ENCODE data around the gene FRMD4A. TPM values are rescaled to one million over a fixed set of nuclear protein-coding genes. Genes with fewer than 3 reads are reported as not detected.

Gene FRMD4A
- total RNA-seq, 1 donor from 2014 or later: 16.1 TPM

DNA sequence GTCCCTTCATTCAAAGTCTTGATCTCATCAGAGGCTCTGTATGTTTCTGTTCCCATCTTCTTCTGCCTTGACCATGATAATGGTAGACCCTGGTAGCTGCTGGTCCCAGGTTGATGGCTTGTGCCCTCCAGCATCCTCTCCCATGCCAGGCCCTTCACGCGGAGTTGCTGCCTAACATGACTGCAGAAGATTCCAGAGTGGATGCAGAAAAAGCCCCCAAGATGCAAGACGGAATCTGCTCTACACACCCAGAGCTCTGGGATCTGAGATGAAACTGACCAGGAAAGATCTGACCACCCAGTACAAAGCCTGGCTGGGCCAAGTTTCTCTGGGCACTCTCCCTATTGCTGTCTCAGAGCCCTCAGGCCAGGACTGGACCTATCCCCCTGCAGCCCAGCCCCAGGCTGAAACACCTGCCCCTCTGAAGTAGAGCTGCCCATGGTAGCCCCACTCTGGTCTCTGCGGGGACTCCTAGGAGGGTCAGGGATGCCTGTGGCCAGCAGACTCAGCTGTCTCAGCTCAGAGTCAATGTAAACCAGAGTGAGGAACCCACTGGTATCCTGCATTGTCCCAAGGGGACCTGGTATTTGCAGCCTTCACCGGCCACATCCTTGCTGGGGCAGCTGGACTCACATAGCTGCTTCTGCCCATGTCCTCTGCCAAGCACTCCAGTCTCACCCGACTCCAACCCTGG lies 9.5 kb upstream of the FRMD4A start:
- DNase-seq (ENCODE audit: low spot score): no peak

- no peak for DNase-seq (ENCODE audit: low spot score)
Observed at GRCh38 chr10:14336736-14337135, 6.0 kb upstream of the FRMD4A start.

DNA sequence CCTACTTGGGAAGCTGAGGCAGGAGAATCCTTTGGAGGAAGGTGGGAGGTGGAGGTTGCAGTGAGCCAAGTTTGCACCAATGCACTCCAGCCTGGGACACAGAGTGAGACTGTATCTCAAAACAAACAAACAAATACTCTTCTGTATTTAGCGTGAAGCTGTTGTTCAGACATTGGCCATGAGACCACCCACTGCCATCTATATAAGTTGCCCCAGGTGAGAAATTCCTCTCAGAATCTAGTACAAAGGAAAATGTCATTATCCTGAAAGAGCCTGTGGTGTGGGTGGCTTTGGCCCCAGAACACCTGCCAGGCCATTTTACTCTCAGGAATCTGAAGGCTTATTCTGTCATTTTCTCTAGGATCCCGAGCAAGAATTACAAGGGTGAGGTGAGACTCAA lies 4.0 kb upstream of the FRMD4A start:
- no peak for DNase-seq (ENCODE audit: low spot score)

GRCh38 chr10:14333606-14334005 lies 2.9 kb upstream of the FRMD4A start:
- DNase-seq (ENCODE audit: low spot score): no peak

DNA sequence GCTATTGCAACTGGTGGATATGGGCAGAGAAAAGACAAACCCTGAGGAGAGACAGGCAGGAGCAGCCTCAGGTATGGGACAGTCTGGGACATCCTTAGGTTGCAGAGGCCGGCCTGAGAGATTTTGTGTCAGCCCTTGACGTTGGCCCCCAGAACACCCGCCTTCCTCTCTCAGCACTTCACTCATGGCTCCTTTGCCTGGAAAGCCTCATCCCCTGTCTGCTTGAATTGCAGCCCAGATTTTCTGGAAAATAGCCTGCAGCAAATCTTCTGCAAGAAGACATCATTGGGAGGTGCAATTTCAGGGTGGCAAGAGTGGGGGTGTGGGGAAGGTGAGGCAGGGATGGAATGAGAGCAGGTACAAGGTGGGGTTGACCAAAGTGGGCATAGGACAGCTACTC lies 2.2 kb upstream of the FRMD4A start:
- peak; percentile 80 for DNase-seq (ENCODE audit: low spot score)

GRCh38 chr10:14329746-14330173 lies 964 bp downstream of the FRMD4A start:
- DNase-seq (ENCODE audit: low spot score): peak; percentile 50

- DNase-seq (ENCODE audit: low spot score): no peak
Observed at GRCh38 chr10:14328881-14329672, 1.6 kb downstream of the FRMD4A start.

- DNase-seq (ENCODE audit: low spot score): peak; percentile 12
Observed at GRCh38 chr10:14327527-14327926, 3.2 kb downstream of the FRMD4A start.

- DNase-seq (ENCODE audit: low spot score): peak; percentile 73
Observed at GRCh38 chr10:14326581-14326980, 4.1 kb downstream of the FRMD4A start.

- DNase-seq (ENCODE audit: low spot score): no peak
Observed at GRCh38 chr10:14325325-14325955, 5.3 kb downstream of the FRMD4A start.

GRCh38 chr10:14322526-14323188 lies 8.1 kb downstream of the FRMD4A start:
- DNase-seq (ENCODE audit: low spot score): no peak

DNA sequence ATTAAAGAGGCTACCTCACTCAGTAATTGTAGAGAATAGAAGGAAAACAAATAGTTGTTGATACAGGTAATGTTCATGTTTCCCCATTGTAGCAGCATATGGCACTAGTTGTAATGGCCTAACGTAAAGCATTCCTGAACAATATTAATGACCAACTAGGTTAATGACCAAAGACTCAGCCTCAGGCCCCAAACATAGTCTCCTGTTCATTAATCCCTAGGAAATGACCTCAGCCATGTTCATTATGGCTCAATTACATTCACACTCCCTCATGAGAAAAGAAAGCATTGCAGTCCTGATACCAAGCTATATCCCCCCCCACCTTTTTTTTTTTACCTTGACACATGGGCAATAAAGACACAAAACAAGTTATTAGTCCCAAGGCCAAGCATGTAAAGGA lies 12.7 kb downstream of the FRMD4A start:
- DNase-seq (ENCODE audit: low spot score): no peak

DNA sequence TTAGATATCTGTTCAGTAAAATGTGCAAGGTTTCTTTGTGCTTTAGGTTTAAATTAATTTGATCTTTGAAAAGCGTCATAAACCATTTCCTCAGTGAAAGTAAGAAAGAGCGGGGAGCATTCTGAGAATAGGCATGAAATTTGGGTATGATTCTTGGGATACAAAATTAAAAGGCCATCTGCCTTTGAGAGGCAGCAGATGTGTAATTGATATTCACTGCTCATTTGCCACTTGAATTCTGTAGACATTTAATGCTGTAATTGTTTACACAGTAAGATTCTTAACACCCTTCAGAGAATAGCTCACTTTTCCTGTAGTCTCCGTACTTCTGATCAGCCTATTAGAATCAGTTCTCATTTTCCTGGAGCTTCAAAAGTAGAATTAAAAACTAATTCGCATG lies 18.7 kb downstream of the FRMD4A start:
- DNase-seq (ENCODE audit: low spot score): no peak

GRCh38 chr10:14311206-14311957 lies 19.3 kb downstream of the FRMD4A start:
- DNase-seq (ENCODE audit: low spot score): no peak

- no peak for DNase-seq (ENCODE audit: low spot score)
Observed at GRCh38 chr10:14309593-14309992, 21.1 kb downstream of the FRMD4A start.

- no peak for DNase-seq (ENCODE audit: low spot score)
Observed at GRCh38 chr10:14306190-14306589, 24.5 kb downstream of the FRMD4A start.

DNA sequence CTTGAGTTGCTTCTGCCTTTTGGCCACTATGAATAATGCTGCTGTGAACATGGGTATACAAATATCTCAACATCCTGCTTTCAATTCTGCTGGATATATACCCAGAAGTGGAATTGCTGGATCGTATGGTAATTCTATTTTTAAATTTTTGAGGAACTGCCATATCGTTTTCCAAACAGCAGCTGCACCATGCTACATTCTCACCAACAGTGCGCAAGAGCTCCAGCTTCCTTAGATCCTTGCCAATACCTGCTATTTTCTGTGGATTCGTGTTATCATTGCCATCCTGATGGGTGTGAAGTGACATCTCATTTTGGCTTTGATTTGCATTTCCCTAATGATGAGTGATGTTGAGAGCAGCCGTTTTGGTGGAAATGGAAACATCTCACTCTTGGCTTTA lies 26.7 kb downstream of the FRMD4A start:
- DNase-seq (ENCODE audit: low spot score): no peak

DNA sequence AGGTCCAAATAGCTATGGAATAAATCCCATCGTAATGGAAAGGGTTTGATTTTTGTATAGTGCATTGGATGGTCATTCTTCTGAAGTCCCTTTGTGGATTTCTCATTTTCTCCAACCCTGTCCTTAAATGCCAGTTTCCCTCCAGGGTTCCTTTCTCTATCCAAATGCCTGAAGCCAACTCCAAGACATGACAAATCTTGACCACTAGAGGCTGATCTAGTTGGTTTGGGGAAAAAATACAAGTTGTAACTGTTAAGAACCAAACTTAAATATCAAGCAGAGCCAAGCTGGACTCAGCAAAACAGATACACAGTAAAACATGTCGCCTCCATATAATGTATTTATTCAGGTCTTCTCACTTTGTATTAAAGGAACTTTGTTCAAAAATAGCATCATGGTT lies 28.7 kb downstream of the FRMD4A start:
- DNase-seq (ENCODE audit: low spot score): no peak

DNA sequence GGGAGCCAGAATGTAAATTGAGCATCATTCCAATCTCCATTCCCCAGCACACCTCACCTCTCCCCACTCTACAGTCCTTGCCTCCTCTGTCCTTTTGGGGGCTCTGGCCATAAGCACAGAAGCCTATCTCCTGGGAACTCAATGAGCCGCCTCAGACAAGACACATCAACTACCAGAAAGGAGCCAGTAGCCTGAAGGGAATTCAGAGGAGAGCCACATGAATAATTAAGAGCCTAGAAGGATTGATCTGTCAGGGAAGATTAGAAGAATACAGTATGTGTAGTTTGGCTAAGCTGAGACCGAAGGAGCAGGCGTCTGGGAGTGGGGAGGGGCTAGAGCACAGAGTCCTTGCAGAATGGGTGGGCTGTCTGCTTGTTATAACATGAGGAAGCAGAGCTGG lies 31.2 kb downstream of the FRMD4A start:
- DNase-seq (ENCODE audit: low spot score): no peak

GRCh38 chr10:14296065-14296709 lies 34.5 kb downstream of the FRMD4A start:
- DNase-seq (ENCODE audit: low spot score): no peak

Data from umbilical cord (tissue), 2 donors.